ENCODE results near the gene C9orf78.
"Not testable (repeated sequence)": the region's sequence is repeated elsewhere in the genome, so short reads cannot be mapped to it uniquely, and the experiment has no call there.

C9orf78 gene

DNA sequence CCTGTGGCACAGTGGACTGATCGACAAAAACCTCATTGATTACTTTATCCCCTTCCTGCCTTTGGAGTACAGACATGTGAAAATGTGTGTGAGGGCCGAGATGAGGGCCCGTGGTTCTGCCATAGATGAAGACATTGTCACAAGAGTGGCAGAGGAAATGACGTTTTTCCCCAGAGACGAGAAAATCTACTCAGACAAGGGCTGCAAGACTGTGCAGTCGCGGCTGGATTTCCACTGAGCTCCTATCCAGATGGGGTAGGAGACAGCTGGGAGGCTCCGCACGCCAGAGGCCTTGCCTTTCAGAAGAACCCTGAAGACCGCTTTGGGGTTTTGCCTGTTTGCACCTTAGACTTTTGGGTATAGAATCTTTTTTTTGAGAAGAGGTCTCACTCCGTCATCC, 25.7 kb downstream of the C9orf78 start:
- DNase-seq, result no peak

- DNase-seq, result no peak
Measured at GRCh38 chr9:129806061-129806460, 29.0 kb downstream of the C9orf78 start.

GRCh38 chr9:129803676-129804060, 31.4 kb downstream of the C9orf78 start:
- no peak for DNase-seq

- DNase-seq, result peak; percentile 73
Measured at GRCh38 chr9:129802833-129803675, 32.0 kb downstream of the C9orf78 start, which contains the start of gene TOR1B. Gene TOR1B, plus strand, starts transcription at chr9:129803184. Its CDS starts 29 bp downstream, at chr9:129803213.

- DNase-seq, result no peak
Measured at GRCh38 chr9:129801504-129801903, 33.6 kb downstream of the C9orf78 start.

- DNase-seq, result no peak
Measured at GRCh38 chr9:129798973-129799372, 36.1 kb downstream of the C9orf78 start.

GRCh38 chr9:129796029-129796428, 39.0 kb downstream of the C9orf78 start:
- not testable (repeated sequence) for DNase-seq

- DNase-seq, result no peak
Measured at GRCh38 chr9:129794549-129794948, 40.5 kb downstream of the C9orf78 start.

GRCh38 chr9:129786481-129786880, 48.6 kb downstream of the C9orf78 start:
- DNase-seq, result no peak

GRCh38 chr9:129785866-129786265, 49.2 kb downstream of the C9orf78 start:
- no peak for DNase-seq

- DNase-seq, result not testable (repeated sequence)
Measured at GRCh38 chr9:129784970-129785369, 50.1 kb downstream of the C9orf78 start.

- peak; percentile 37 for DNase-seq
Measured at GRCh38 chr9:129783516-129784361, 51.3 kb downstream of the C9orf78 start.

DNA sequence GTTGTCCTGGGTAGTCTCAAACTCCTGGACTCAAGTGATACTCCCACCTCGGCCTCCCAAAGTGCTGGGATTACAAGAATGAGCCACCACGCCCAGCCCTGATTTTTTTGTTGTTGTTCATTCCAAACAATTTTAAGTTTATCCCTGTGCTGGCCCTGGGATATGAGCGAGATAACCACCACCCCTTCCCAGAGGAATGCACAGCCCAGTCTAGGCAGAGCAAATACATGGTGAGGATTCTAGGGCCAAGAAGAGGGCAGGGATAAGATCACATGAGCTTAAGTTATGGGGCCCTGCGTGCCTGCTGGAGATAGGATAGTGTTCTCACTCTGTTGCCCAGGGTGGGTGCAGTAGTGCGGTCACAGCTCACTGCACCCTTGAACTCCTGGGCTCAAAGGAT, 53.1 kb downstream of the C9orf78 start:
- no peak for DNase-seq

DNA sequence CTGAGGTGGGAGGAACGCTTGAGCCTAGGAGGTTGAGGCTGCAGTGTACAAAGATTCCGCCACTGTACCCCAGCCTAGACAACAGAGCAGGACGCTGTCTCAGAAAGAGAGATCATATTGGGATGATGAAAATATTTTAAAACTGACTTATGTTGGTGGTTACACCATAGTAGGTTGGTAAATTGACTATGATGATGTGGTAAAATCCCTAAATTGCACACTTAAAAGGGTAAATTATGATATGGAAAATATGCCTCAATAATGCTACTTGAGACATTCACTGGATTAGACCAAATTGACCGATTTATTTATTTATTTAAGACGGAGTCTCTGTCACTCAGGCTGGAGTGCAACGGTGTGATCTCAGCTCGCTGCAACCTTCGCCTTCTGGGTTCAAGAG, 53.9 kb downstream of the C9orf78 start:
- DNase-seq, result no peak

DNA sequence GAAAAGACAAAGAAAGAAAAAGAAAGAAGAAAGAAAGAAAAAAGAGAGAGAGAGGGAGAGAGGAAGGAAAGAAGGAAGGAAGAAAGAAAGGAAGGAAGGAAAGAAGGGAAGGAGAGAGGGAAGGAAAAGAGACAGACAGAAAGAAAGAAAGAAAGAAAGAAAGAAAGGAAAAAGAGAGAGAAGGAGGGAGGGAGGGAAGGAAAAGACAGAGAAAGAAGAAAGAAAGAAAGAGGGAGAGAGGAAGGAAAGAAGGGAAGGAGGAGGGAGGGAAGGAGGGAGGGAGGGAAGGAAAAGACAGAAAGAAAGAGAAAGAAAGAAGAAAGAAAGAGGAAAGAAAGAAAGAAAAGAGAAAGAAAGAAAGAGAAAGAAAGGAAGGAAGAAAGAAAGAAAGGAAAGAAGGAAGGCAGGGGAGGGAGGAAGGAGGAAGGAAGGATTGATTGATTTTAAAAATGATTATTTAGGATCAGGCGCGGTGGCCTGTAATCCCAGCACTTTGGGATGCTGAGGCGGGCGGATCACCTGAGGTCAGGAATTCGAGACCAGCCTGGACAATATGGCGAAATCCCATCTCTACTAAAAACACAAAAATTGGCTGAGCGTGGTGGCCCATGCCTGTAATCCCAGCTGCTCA, 55.4 kb downstream of the C9orf78 start:
- DNase-seq, result no peak

- DNase-seq, result no peak
Measured at GRCh38 chr9:129778469-129778868, 56.6 kb downstream of the C9orf78 start.

- no peak for DNase-seq
Measured at GRCh38 chr9:129777769-129778130, 57.3 kb downstream of the C9orf78 start.
